Endothelial cell of umbilical vein (primary cell): Measurements from ENCODE around the gene LRRC14B. TPM values are rescaled to one million over a fixed set of nuclear protein-coding genes. Genes with fewer than 3 reads are reported as not detected.

Experiments
- BruUV-seq: library from RNA; stranded (reverse); fragments of 400-500 nt; replicated peaks from 2 replicates; lab custom pipeline; 2021; lab: Mats Ljungman, UMichigan
- CTCF ChIA-PET: fragments of 300-600, 350-600 bp; sonication (Branson Sonifier 250); formaldehyde crosslinking; loops from one replicate; lab custom pipeline; 2021; ENCODE audit warnings: antibody characterized with exemption, inconsistent platforms; lab: Charles Lee
- POLR2A ChIA-PET: fragments of 300-600, 350-600 bp; sonication (Branson Sonifier 250); formaldehyde crosslinking; loops from one replicate; lab custom pipeline; 2021; ENCODE audit warnings: antibody characterized with exemption, inconsistent platforms; lab: Charles Lee
- DNase-seq: peaks from one replicate; pipeline ENCODE4 v3.0.0-alpha.2; 2011; ENCODE audit warnings: low read depth, low spot score
- FAIRE-seq: peaks from 2 replicates; lab custom pipeline; 2011; peaks lifted over from hg19 to GRCh38; lab: Jason Lieb, UNC
- H2AFZ ChIP-seq: 2 replicates; pipeline ENCODE4 v1.6.0; 2012; ENCODE audit warnings: low read depth, low read length, control low read depth, inconsistent platforms
- H3K27ac ChIP-seq: 2 replicates; pipeline ENCODE4 v1.5.1; 2011; ENCODE audit warnings: low read depth, mild to moderate bottlenecking, control low read depth, low read length, moderate library complexity; ENCODE audit not compliant: insufficient read depth
- H3K27me3 ChIP-seq, 2 experiments: 2 replicates each; pipeline versions ENCODE4 v1.6.0 to v1.6.1; 2011; ENCODE audit warnings: low read length in 2 of 2, mixed read lengths in 1 of 2; ENCODE audit not compliant: control insufficient read depth in 2 of 2, insufficient read depth in 2 of 2
- H3K36me3 ChIP-seq, 2 experiments: 2 replicates in 1 of 2; 3 replicates in 1 of 2; pipeline ENCODE4 v1.5.1; 2011; ENCODE audit warnings: low read length in 2 of 2, mild to moderate bottlenecking in 1 of 2, moderate library complexity in 1 of 2; ENCODE audit not compliant: control insufficient read depth in 2 of 2, insufficient read depth in 2 of 2; ENCODE audit errors: extremely low read depth in 1 of 2
- H3K4me1 ChIP-seq: 3 replicates; pipeline ENCODE4 v1.5.1; 2011; ENCODE audit warnings: mild to moderate bottlenecking, low read length; ENCODE audit not compliant: control insufficient read depth, insufficient read depth; ENCODE audit errors: extremely low read depth
- H3K4me2 ChIP-seq: 2 replicates; pipeline ENCODE4 v1.6.1; 2011; ENCODE audit warnings: low read length, control low read depth, mixed read lengths; ENCODE audit not compliant: insufficient read depth
- H3K4me3 ChIP-seq, 3 experiments: fragments of 200-600 bp in 1 of 3; sonication (generic), shearing (Covaris generic) in 1 of 3; replicated peaks in 1 of 3; 2 replicates each; pipeline ENCODE4 v1.5.1; 2011 to 2016; ENCODE audit warnings: control low read depth in 3 of 3, low read length in 3 of 3, mild to moderate bottlenecking in 2 of 3, inconsistent platforms in 1 of 3, low read depth in 1 of 3, moderate library complexity in 1 of 3; ENCODE audit not compliant: insufficient read depth in 1 of 3
- H3K79me2 ChIP-seq: 2 replicates; pipeline ENCODE4 v1.6.0; 2012; ENCODE audit warnings: low read length, inconsistent platforms; ENCODE audit not compliant: control insufficient read depth, insufficient read depth
- H3K9ac ChIP-seq: replicated peaks from 2 replicates; pipeline ENCODE3; 2011; ENCODE audit warnings: low read length, control low read depth; ENCODE audit not compliant: insufficient read depth; ENCODE audit errors: extremely low read depth
- H3K9me1 ChIP-seq: replicated peaks from 3 replicates; pipeline ENCODE4 v1.6.0; 2011; ENCODE audit warnings: mild to moderate bottlenecking, low read length; ENCODE audit not compliant: control insufficient read depth, insufficient read depth; ENCODE audit errors: extremely low read depth
- H3K9me3 ChIP-seq: replicated peaks from 2 replicates; pipeline ENCODE4 v1.5.1; 2012; ENCODE audit warnings: low read length, inconsistent platforms; ENCODE audit not compliant: control insufficient read depth, insufficient read depth
- H4K20me1 ChIP-seq: replicated peaks from 2 replicates; pipeline ENCODE3; 2011; ENCODE audit warnings: mild to moderate bottlenecking, low read length; ENCODE audit not compliant: control insufficient read depth, insufficient read depth; ENCODE audit errors: extremely low read depth
- EZH2 ChIP-seq: IDR thresholded peaks from 2 replicates; pipeline ENCODE4 v1.6.1; 2012; ENCODE audit warnings: borderline replicate concordance, low read depth, mild to moderate bottlenecking, moderate library complexity, low read length, inconsistent platforms; ENCODE audit not compliant: severe bottlenecking
- FOS ChIP-seq: IDR thresholded peaks from 2 replicates; pipeline ENCODE4 v1.6.1; 2011; ENCODE audit warnings: mild to moderate bottlenecking, low read length, moderate library complexity, borderline replicate concordance; ENCODE audit not compliant: insufficient read depth
- MYC ChIP-seq: IDR thresholded peaks from one replicate; pipeline ENCODE4 v1.6.1; 2011; ENCODE audit warnings: mild to moderate bottlenecking, low read depth, low read length
- POLR2A ChIP-seq: IDR thresholded peaks from 2 replicates; pipeline ENCODE4 v1.6.1; 2012; ENCODE audit warnings: low read depth, mild to moderate bottlenecking, control low read depth, low read length
- dilution Hi-C: fragments of 300-500 bp; cut with MboI; formaldehyde crosslinking; loops from one replicate; pipeline ENCODE4 v1.15.0; 2019; ENCODE audit warnings: low sequenced_read_pairs; ENCODE audit not compliant: extremely low pct_ligation_motif_present
- intact Hi-C: fragments of 100-400 bp; cut with micrococcal nuclease; formaldehyde crosslinking; loops from one replicate; pipeline ENCODE4 v1.10.0; 2022
- polyA plus RNA-seq, 4 experiments: library from polyadenylated mRNA; depleted of rRNA in 3 of 4; stranded (reverse) in 3 of 4; unstranded in 1 of 4; fragments of >200 nt; gene quantifications; 2 replicates each; pipeline versions ENCODE4 v1.2.1 to v1.2.3, GENCODE V29; 2011 to 2012; ENCODE audit warnings: missing spikeins in 1 of 4
- total RNA-seq: library from RNA; stranded (reverse); gene quantifications from 2 replicates; pipeline ENCODE4 v1.2.3, GENCODE V29; 2021

The LRRC14B gene
- total and polyA plus RNA-seq, 2 donors (not counting 3 experiments of a cell fraction or from before 2014, with no cell fraction given) = not detected

DNA sequence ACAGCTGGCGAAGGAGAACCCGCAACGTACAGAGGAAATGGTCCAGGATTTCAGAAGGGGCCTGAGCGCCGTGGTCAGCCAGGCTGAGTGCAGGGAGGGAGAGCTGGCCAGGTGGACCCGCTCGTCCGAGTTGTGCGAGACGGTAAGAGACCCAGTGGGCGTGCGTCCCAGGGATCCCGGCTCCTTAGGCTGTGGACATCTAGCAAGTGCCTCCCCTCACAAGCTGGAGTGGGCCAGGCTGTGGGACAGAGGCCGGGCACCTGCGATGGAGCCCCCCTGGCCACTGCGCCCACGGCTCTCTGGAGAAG, 29.5 kb upstream of the LRRC14B start:
- Histone ChIP-seq H3K4me3 (no peak overlapping the region), H3K27ac (no peak overlapping the region), H3K9me3 (no peaks in the 10 kb centered on the region), H3K9me1 (no peaks in the 10 kb centered on the region), H3K4me2 (no peak overlapping the region), H3K9ac (no peak overlapping the region), H2AFZ (no peak overlapping the region), H3K79me2 (no peaks in the 10 kb centered on the region), H3K36me3 (no peaks in the 10 kb centered on the region), H3K4me1 (no peaks in the 10 kb centered on the region), H3K27me3 (no peaks in the 10 kb centered on the region), H4K20me1 (no peaks in the 10 kb centered on the region)
- no peak for FAIRE-seq
- ChIA-PET POLR2A (no interaction called here), CTCF (no interaction called here)
- no TSS peak for BruUV-seq
- dilution Hi-C loops = no loop called here
- DNase-seq = no peak
- intact Hi-C loops = no loop called here
- TF ChIP-seq EZH2 (no peak), MYC (no peak), FOS (no peak)

DNA sequence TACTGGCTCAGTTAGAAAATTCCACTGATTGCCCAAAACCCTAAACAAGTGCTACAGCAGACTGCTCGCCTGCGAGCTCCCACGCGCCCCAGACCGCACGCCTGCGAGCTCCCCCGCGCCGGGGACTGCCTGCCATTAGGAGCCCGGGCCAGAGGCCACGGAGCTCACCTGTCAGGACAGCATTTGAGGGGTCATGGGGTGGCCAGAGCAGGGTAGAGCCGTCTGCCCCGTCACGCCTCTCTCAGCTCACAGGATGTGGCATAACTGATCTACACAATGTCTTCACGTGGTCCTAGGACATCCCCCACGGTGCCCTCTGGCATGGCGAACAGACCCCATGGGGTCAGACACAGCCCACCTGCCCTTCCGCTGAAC, 29.1 kb upstream of the LRRC14B start:
- Histone ChIP-seq H3K4me2 (no peak overlapping the region), H3K9me3 (no peaks in the 10 kb centered on the region), H3K4me1 (no peaks in the 10 kb centered on the region), H3K79me2 (no peaks in the 10 kb centered on the region), H3K27ac (no peak overlapping the region), H3K9ac (no peak overlapping the region), H3K9me1 (no peaks in the 10 kb centered on the region), H3K27me3 (no peaks in the 10 kb centered on the region), H2AFZ (no peak overlapping the region), H3K4me3 (no peak overlapping the region), H4K20me1 (no peaks in the 10 kb centered on the region), H3K36me3 (no peaks in the 10 kb centered on the region)
- dilution Hi-C loops = no loop called here
- CTCF ChIA-PET = interaction anchor here (1.0 kb wide), 1 partner anchor 26 kb away, joined by 3 read pairs; no protein-coding TSS in a partner anchor
- POLR2A ChIA-PET = no interaction called here
- DNase-seq = no peak
- FAIRE-seq = no peak
- BruUV-seq = no TSS peak
- TF ChIP-seq POLR2A = no peak
- intact Hi-C loops = no loop called here
